HCT116 (cell line): Measurements from ENCODE around the gene PPP1CB. TPM values are rescaled to one million over a fixed set of nuclear protein-coding genes. Genes with fewer than 3 reads are reported as not detected.

ENCODE experiments used
- ATAC-seq: fragments of 200-7000 bp; cut with Tn5 transposase; 2 replicates; pipeline ENCODE4 v1.9.1; 2020; ENCODE audit warnings: mild to moderate bottlenecking, moderate library complexity
- BruUV-seq: library from RNA; stranded (reverse); fragments of 400-500 nt; replicated peaks from 2 replicates; lab custom pipeline; 2021; lab: Mats Ljungman, UMichigan
- CTCF ChIA-PET: fragments of 300-600 bp; sonication (Branson Sonifier 250); formaldehyde crosslinking; loops from one replicate; lab custom pipeline; 2021; ENCODE audit warnings: antibody characterized with exemption; lab: Charles Lee
- POLR2A ChIA-PET: fragments of 300-600, 350-600 bp; sonication (Branson Sonifier 250); formaldehyde crosslinking; loops from one replicate; lab custom pipeline; 2021; ENCODE audit warnings: antibody characterized with exemption; lab: Charles Lee
- RAD21 ChIA-PET, 2 experiments: fragments of 300-600 bp; sonication (Branson Sonifier 250); formaldehyde crosslinking; loops; one replicate each; lab custom pipeline; 2023; ENCODE audit warnings: low total read pairs in 2 of 2; ENCODE audit not compliant: uncharacterized antibody in 2 of 2, unreplicated experiment in 2 of 2, low non-redundant PET in 1 of 2; lab: Charles Lee
- DNase-seq: peaks from one replicate; pipeline ENCODE4 v3.0.0-alpha.2; 2010; ENCODE audit warnings: low read depth, low spot score
- H2AFZ ChIP-seq: fragments of 200-600 bp; shearing (Covaris generic), sonication (generic); 2 replicates; pipeline ENCODE4 v1.6.1; 2017; ENCODE audit warnings: low read depth, mixed run types, mixed read lengths, antibody characterized with exemption, low read length; ENCODE audit not compliant: poor library complexity, severe bottlenecking
- H3K27ac ChIP-seq: 2 replicates; pipeline ENCODE4 v1.5.1; 2012; ENCODE audit warnings: low read depth, low read length
- H3K27me3 ChIP-seq: fragments of 200-600 bp; sonication (generic); 2 replicates; pipeline ENCODE4 v1.6.1; 2016; ENCODE audit warnings: mixed run types, low read length, mixed read lengths; ENCODE audit not compliant: insufficient read depth
- H3K36me3 ChIP-seq, 2 experiments: fragments of 200-500 bp in 1 of 2; fragments of 200-600 bp in 1 of 2; sonication (Bioruptor generic) in 1 of 2; sonication (generic) in 1 of 2; 2 replicates each; pipeline versions ENCODE4 v1.5.1 to v1.6.1; 2014 to 2016; ENCODE audit warnings: low read length in 2 of 2, inconsistent platforms in 1 of 2, mixed read lengths in 1 of 2, mixed run types in 1 of 2; ENCODE audit not compliant: insufficient read depth in 2 of 2, control insufficient read depth in 1 of 2
- H3K4me1 ChIP-seq, 2 experiments: fragments of 200-600 bp in 1 of 2; sonication (generic) in 1 of 2; 2 replicates each; pipeline versions ENCODE4 v1.5.1 to v1.6.1; 2012 to 2017; ENCODE audit warnings: low read length in 2 of 2, inconsistent platforms in 1 of 2, mild to moderate bottlenecking in 1 of 2, mixed read lengths in 1 of 2, mixed run types in 1 of 2, moderate library complexity in 1 of 2; ENCODE audit not compliant: insufficient read depth in 2 of 2, control insufficient read depth in 1 of 2
- H3K4me2 ChIP-seq: fragments of 200-600 bp; sonication (generic); 2 replicates; pipeline ENCODE4 v1.6.1; 2017; ENCODE audit warnings: mixed run types, low read length, mixed read lengths
- H3K4me3 ChIP-seq, 2 experiments: fragments of 200-600 bp in 1 of 2; sonication (generic) in 1 of 2; replicated peaks in 1 of 2; 2 replicates each; pipeline ENCODE4 v1.5.1; 2011 to 2016; ENCODE audit warnings: low read length in 2 of 2, control low read depth in 1 of 2, low read depth in 1 of 2, mild to moderate bottlenecking in 1 of 2, mixed read lengths in 1 of 2, mixed run types in 1 of 2
- H3K79me2 ChIP-seq: fragments of 200-600 bp; sonication (generic); 2 replicates; pipeline ENCODE4 v1.6.1; 2017; ENCODE audit warnings: mild to moderate bottlenecking, mixed run types, low read length, moderate library complexity, mixed read lengths; ENCODE audit not compliant: insufficient read depth
- H3K9ac ChIP-seq: fragments of 200-600 bp; sonication (generic); 2 replicates; pipeline ENCODE4 v1.6.1; 2016; ENCODE audit warnings: low read length, mixed read lengths
- H3K9me2 ChIP-seq: fragments of 200-600 bp; sonication (generic), shearing (Covaris generic); 2 replicates; pipeline ENCODE4 v1.6.1; 2017; ENCODE audit warnings: mixed run types, mild to moderate bottlenecking, moderate library complexity; ENCODE audit not compliant: insufficient read depth
- H3K9me3 ChIP-seq, 2 experiments: fragments of 200-500 bp in 1 of 2; fragments of 200-600 bp in 1 of 2; sonication (Bioruptor generic) in 1 of 2; sonication (generic) in 1 of 2; 2 replicates each; pipeline ENCODE4 v1.6.1; 2014 to 2017; ENCODE audit warnings: low read length in 2 of 2, mixed read lengths in 2 of 2, inconsistent platforms in 1 of 2, low read depth in 1 of 2, mild to moderate bottlenecking in 1 of 2, mixed run types in 1 of 2, moderate library complexity in 1 of 2; ENCODE audit not compliant: control insufficient read depth in 1 of 2, insufficient read depth in 1 of 2
- H4K20me1 ChIP-seq: fragments of 200-600 bp; sonication (generic), shearing (Covaris generic); 2 replicates; pipeline ENCODE4 v1.6.1; 2017; ENCODE audit warnings: mixed run types, mild to moderate bottlenecking, moderate library complexity; ENCODE audit not compliant: insufficient read depth
- CBX3 ChIP-seq: IDR thresholded peaks from 2 replicates; pipeline ENCODE4 v1.6.1; 2012; ENCODE audit warnings: low read depth
- CEBPB ChIP-seq: IDR thresholded peaks from 2 replicates; pipeline ENCODE4 v1.6.1; 2012; ENCODE audit warnings: low read depth
- EGR1 ChIP-seq: IDR thresholded peaks from 2 replicates; pipeline ENCODE4 v1.6.1; 2012; ENCODE audit warnings: low read depth
- ELF1 ChIP-seq: IDR thresholded peaks from 2 replicates; pipeline ENCODE4 v1.6.1; 2012; ENCODE audit warnings: low read depth, borderline replicate concordance
- EZH2 ChIP-seq: fragments of 200-600 bp; sonication (generic); IDR thresholded peaks from 2 replicates; pipeline ENCODE4 v1.6.1; 2017; ENCODE audit warnings: antibody characterized with exemption, mixed run types
- FOSL1 ChIP-seq: IDR thresholded peaks from 2 replicates; pipeline ENCODE4 v1.6.1; 2012; ENCODE audit warnings: low read depth
- JUND ChIP-seq: IDR thresholded peaks from 2 replicates; pipeline ENCODE4 v1.6.1; 2012
- POLR2A ChIP-seq: IDR thresholded peaks from 2 replicates; pipeline ENCODE4 v1.7.0; 2011; ENCODE audit warnings: borderline replicate concordance; ENCODE audit not compliant: insufficient read depth, insufficient read length; ENCODE audit errors: extremely low read depth
- POLR2AphosphoS5 ChIP-seq: IDR thresholded peaks from 2 replicates; pipeline ENCODE4 v1.6.1; 2011; ENCODE audit warnings: mild to moderate bottlenecking, low read depth, low read length, moderate library complexity
- SIN3A ChIP-seq: IDR thresholded peaks from 2 replicates; pipeline ENCODE4 v1.6.1; 2012; ENCODE audit warnings: low read depth
- SP1 ChIP-seq: IDR thresholded peaks from 2 replicates; pipeline ENCODE4 v1.6.1; 2012; ENCODE audit warnings: low read depth
- TCF7L2 ChIP-seq: IDR thresholded peaks from 2 replicates; pipeline ENCODE4 v1.7.0; 2011; ENCODE audit warnings: borderline replicate concordance, inconsistent platforms; ENCODE audit not compliant: insufficient read depth, insufficient read length; ENCODE audit errors: extremely low read depth
- ZNF274 ChIP-seq: fragments of 200-500 bp; sonication (Bioruptor generic); IDR thresholded peaks from 2 replicates; pipeline ENCODE4 v1.6.1; 2014; ENCODE audit warnings: mild to moderate bottlenecking, low read depth, low read length, inconsistent platforms
- intact Hi-C: fragments of 100-400 bp; cut with micrococcal nuclease; formaldehyde crosslinking; loops from 2 replicates; pipeline ENCODE4 v1.10.0; 2022
- total RNA-seq: library from RNA; stranded (reverse); gene quantifications from one replicate; pipeline ENCODE4 v1.2.1, GENCODE V29; 2021; ENCODE audit not compliant: unreplicated experiment
- TF ChIP-seq, protein P1 (sequence below): IDR thresholded peaks from 2 replicates; pipeline ENCODE4 v1.6.1; 2012
- TF ChIP-seq, protein P2 (sequence below): IDR thresholded peaks from 2 replicates; pipeline ENCODE4 v1.6.1; 2012
- TF ChIP-seq, protein P3 (sequence below): IDR thresholded peaks from 2 replicates; pipeline ENCODE4 v1.6.1; 2011; ENCODE audit warnings: mild to moderate bottlenecking, low read length, moderate library complexity; ENCODE audit not compliant: insufficient replicate concordance; ENCODE audit errors: extremely low read depth

Gene PPP1CB
- total RNA-seq, 1 experiment from 2014 or later = 174 TPM

DNA sequence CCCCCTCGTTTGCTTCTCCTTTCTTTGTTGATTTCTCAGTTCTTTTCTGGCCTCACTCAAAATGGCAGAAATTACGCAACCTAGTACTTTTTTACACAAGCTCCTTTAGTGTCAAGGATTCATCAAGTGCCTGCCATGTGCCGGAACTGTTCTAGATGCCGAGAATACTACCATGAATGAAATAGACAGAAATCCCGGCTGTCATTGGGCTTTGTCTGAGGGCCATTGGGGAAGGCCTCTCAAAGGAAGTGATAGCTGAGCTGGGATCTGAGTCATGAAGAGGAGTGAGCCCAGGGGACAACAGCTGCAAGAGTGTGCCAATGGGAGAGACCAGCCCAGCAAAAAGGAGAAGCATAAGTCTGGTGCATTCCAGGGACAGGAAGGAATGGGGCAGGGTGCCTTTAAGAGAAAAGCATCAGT, 34.3 kb upstream of the PPP1CB start:
- ATAC-seq (peak; percentile 72), DNase-seq (peak; percentile 67)
- intact Hi-C loops = loop anchor here (2.0 kb wide), 1 partner anchor 33 kb away; the partner anchor contains the start of gene PPP1CB
- Histone ChIP-seq H3K9ac (peak overlapping the region; percentile 5; the same call in 1 of the 2 replicates), H3K9me3 (no peaks in the 10 kb centered on the region), H3K4me3 (no peak overlapping the region), H2AFZ (peak overlapping the region; percentile 94), H3K79me2 (no peaks in the 10 kb centered on the region), H3K36me3 (no peaks in the 10 kb centered on the region), H3K9me2 (no peaks in the 10 kb centered on the region), H3K27me3 (no peaks in the 10 kb centered on the region), H4K20me1 (no peaks in the 10 kb centered on the region), H3K4me2 (peak overlapping the region; percentile 67), H3K4me1 (peaks cover 31 to 57% of the 10 kb centered on the region in 2 experiments), H3K27ac (no peak overlapping the region)
- no TSS peak for BruUV-seq
- ChIA-PET POLR2A (interaction anchor here (1.5 kb wide), 1 partner anchor 15 kb away, joined by 3 read pairs; no protein-coding TSS in a partner anchor), RAD21 (no interaction called here), CTCF (interaction anchor here (0.8 kb wide), 1 partner anchor 30 kb away, joined by 3 read pairs; no protein-coding TSS in a partner anchor)
- no peak for TF ChIP-seq ZNF274
- TF ChIP-seq, protein P1, sequence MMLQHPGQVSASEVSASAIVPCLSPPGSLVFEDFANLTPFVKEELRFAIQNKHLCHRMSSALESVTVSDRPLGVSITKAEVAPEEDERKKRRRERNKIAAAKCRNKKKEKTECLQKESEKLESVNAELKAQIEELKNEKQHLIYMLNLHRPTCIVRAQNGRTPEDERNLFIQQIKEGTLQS = no peak
- TF ChIP-seq POLR2A = no peak
- TF ChIP-seq JUND = peak; percentile 32; the same call in 1 of the 2 replicates
- peak; percentile 35; the same call in 1 of the 2 replicates for TF ChIP-seq FOSL1
- no peak for TF ChIP-seq SIN3A
- TF ChIP-seq EGR1 = no peak
- TF ChIP-seq, protein P2, sequence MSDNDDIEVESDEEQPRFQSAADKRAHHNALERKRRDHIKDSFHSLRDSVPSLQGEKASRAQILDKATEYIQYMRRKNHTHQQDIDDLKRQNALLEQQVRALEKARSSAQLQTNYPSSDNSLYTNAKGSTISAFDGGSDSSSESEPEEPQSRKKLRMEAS = peak; percentile 61
- peak; percentile 38; the same call in 1 of the 2 replicates for TF ChIP-seq POLR2AphosphoS5
- peak; percentile 69 for TF ChIP-seq SP1
- TF ChIP-seq, protein P3, sequence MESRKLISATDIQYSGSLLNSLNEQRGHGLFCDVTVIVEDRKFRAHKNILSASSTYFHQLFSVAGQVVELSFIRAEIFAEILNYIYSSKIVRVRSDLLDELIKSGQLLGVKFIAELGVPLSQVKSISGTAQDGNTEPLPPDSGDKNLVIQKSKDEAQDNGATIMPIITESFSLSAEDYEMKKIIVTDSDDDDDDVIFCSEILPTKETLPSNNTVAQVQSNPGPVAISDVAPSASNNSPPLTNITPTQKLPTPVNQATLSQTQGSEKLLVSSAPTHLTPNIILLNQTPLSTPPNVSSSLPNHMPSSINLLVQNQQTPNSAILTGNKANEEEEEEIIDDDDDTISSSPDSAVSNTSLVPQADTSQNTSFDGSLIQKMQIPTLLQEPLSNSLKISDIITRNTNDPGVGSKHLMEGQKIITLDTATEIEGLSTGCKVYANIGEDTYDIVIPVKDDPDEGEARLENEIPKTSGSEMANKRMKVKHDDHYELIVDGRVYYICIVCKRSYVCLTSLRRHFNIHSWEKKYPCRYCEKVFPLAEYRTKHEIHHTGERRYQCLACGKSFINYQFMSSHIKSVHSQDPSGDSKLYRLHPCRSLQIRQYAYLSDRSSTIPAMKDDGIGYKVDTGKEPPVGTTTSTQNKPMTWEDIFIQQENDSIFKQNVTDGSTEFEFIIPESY = no peak
- peak; percentile 18 for TF ChIP-seq TCF7L2
- TF ChIP-seq ELF1 = no peak
- peak; percentile 55 for TF ChIP-seq CBX3
- TF ChIP-seq EZH2 = no peak
- TF ChIP-seq CEBPB = peak; percentile 62; the same call in 1 of the 2 replicates
